Coronary artery (tissue), 2 donors: ENCODE measurements around the gene PIH1D1.
"Not testable (repeated sequence)": the region's sequence is repeated elsewhere in the genome, so short reads cannot be mapped to it uniquely, and the experiment has no call there.

Experiments
- DNase-seq: peaks from one replicate; pipeline ENCODE4 v3.0.0-alpha.2; 2017; ENCODE audit warnings: low spot score
- H3K27ac ChIP-seq, 2 donors: fragments of 200-600 bp; sonication (generic); one replicate each; pipeline ENCODE4 v1.5.1; 2016 to 2019
- H3K4me3 ChIP-seq: fragments of 200-600 bp; sonication (generic); 2 replicates; pipeline ENCODE4 v1.5.1; 2016; ENCODE audit warnings: mild to moderate bottlenecking, moderate library complexity
- CTCF ChIP-seq: fragments of 200-600 bp; sonication (generic); IDR thresholded peaks from one replicate; pipeline ENCODE4 v1.5.1; 2019; ENCODE audit warnings: antibody characterized with exemption

Gene PIH1D1

GRCh38 chr19:49453013-49453756 is 1.6 kb upstream of the PIH1D1 start, which contains the start of gene ALDH16A1:
TSS of gene ALDH16A1 (plus strand) at chr19:49453225. CDS start at chr19:49453332, 107 bp downstream.
- no peak for TF ChIP-seq CTCF
- Histone ChIP-seq H3K4me3 (peak within 1 kb of the TSS; percentile 87), H3K27ac (peak within 1 kb of the TSS; percentile 88 to 95)
- DNase-seq = peak; percentile 98

GRCh38 chr19:49450405-49450804 is 1.2 kb downstream of the PIH1D1 start:
- Histone ChIP-seq H3K27ac (no peak overlapping the region), H3K4me3 (no peak overlapping the region)
- no peak for TF ChIP-seq CTCF
- no peak for DNase-seq

GRCh38 chr19:49448432-49448786 is 3.2 kb downstream of the PIH1D1 start:
- TF ChIP-seq CTCF = no peak
- no peak overlapping the region for H3K27ac ChIP-seq
- no peak for DNase-seq
- H3K4me3 ChIP-seq = no peak overlapping the region

- H3K27ac ChIP-seq = peak overlapping the region in 1 of 2 donors; percentile 28
- no peak for DNase-seq
- no peak for TF ChIP-seq CTCF
- no peak overlapping the region for H3K4me3 ChIP-seq
Observed at GRCh38 chr19:49447485-49448431, 3.9 kb downstream of the PIH1D1 start.

GRCh38 chr19:49445997-49446396 is 5.6 kb downstream of the PIH1D1 start:
- no peak for TF ChIP-seq CTCF
- no peak overlapping the region for H3K27ac ChIP-seq
- H3K4me3 ChIP-seq = no peak overlapping the region
- DNase-seq = no peak

GRCh38 chr19:49444100-49444700 is 7.4 kb downstream of the PIH1D1 start:
- H3K27ac ChIP-seq, H3K4me3 ChIP-seq, DNase-seq: not testable (repeated sequence)

GRCh38 chr19:49443366-49444099 is 8.1 kb downstream of the PIH1D1 start:
- Histone ChIP-seq H3K4me3 (peak overlapping the region; percentile 80), H3K27ac (peak overlapping the region; percentile 64 to 90)
- peak; percentile 90 for TF ChIP-seq CTCF
- DNase-seq = peak; percentile 94
